ENCODE measurements around the gene CDC14C.

Gene CDC14C

DNA sequence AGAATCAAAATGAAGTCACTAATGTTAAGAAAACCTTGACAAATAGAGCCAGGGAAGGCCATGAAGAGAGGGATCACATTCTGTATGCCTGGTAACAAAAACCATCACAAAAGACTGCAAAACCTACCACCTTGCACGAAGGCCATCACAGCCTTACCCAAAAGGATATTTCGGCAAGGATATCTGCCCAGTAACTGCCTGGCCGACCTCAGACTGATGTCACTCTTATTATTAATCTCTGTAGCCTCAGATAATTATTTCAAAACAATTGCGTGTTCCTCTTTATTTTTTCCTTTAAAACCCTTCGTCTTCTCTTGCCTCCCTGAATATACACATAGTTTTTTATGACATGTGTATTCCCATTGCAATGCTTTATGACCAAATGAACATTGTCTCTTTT lies 52.5 kb downstream of the CDC14C start:
- DNase-seq, result no peak
